Measurements from ENCODE around the gene CCDC83. TPM values are rescaled to one million over a fixed set of nuclear protein-coding genes. Genes with fewer than 3 reads are reported as not detected.

Gene CCDC83
- total RNA-seq, 1 experiment from 2014 or later: not detected

GRCh38 chr11:85935751-85936150, 80.6 kb downstream of the CCDC83 start:
- ChIA-PET CTCF (no interaction called here), POLR2A (ENCODE audit: unreplicated experiment) (no interaction called here)
- DNase-seq: no peak
- H2AFZ ChIP-seq: no peak overlapping the region
- H4K20me1 ChIP-seq (ENCODE audit: insufficient read depth): no peaks in the 10 kb centered on the region
- no peaks in the 10 kb centered on the region for H3K27me3 ChIP-seq (ENCODE audit: insufficient read depth, low read depth)
- TF ChIP-seq EZH2 (IDR thresholded peaks at IDR 0.05; ENCODE audit: low read depth): no peak
- no peak overlapping the region for H3K4me3 ChIP-seq
- no peak overlapping the region for H3K27ac ChIP-seq
- H3K4me2 ChIP-seq: no peak overlapping the region
- H3K4me1 ChIP-seq (replicated peaks; ENCODE audit: insufficient read depth): no peaks in the 10 kb centered on the region
- peaks cover 4% of the 10 kb centered on the region; the same call in 1 of the 2 replicates for H3K9me3 ChIP-seq (ENCODE audit: insufficient read depth, low read depth)
- H3F3A ChIP-seq (ENCODE audit: insufficient read depth, low read depth): no peaks in the 10 kb centered on the region
- no peaks in the 10 kb centered on the region for H3K36me3 ChIP-seq (ENCODE audit: low read depth)
- no TSS peak for BruUV-seq (replicated peaks)
- H3K79me2 ChIP-seq (ENCODE audit: low read depth): no peaks in the 10 kb centered on the region
- intact Hi-C loops (cut with micrococcal nuclease; ENCODE audit: unreplicated experiment): no loop called here
- H3K9me2 ChIP-seq (ENCODE audit: insufficient read depth): no peaks in the 10 kb centered on the region

GRCh38 chr11:85937835-85938234, 82.7 kb downstream of the CCDC83 start:
- no peak overlapping the region for H3K4me2 ChIP-seq
- no peaks in the 10 kb centered on the region for H3K9me2 ChIP-seq (ENCODE audit: insufficient read depth)
- no peaks in the 10 kb centered on the region for H3K79me2 ChIP-seq (ENCODE audit: low read depth)
- POLR2A ChIA-PET (ENCODE audit: unreplicated experiment): no interaction called here
- no TSS peak for BruUV-seq (replicated peaks)
- no peak for DNase-seq
- H4K20me1 ChIP-seq (ENCODE audit: insufficient read depth): no peaks in the 10 kb centered on the region
- H3K27me3 ChIP-seq (ENCODE audit: insufficient read depth, low read depth): no peaks in the 10 kb centered on the region
- CTCF ChIA-PET: no interaction called here
- H3K9me3 ChIP-seq (ENCODE audit: insufficient read depth, low read depth): peaks cover 4% of the 10 kb centered on the region; the same call in 1 of the 2 replicates
- no peak overlapping the region for H3K4me3 ChIP-seq
- H2AFZ ChIP-seq: no peak overlapping the region
- H3K36me3 ChIP-seq (ENCODE audit: low read depth): no peaks in the 10 kb centered on the region
- TF ChIP-seq CTCF (conservative IDR thresholded peaks at IDR 0.05): no peak
- TF ChIP-seq EZH2 (IDR thresholded peaks at IDR 0.05; ENCODE audit: low read depth): no peak
- H3F3A ChIP-seq (ENCODE audit: insufficient read depth, low read depth): no peaks in the 10 kb centered on the region
- H3K4me1 ChIP-seq (replicated peaks; ENCODE audit: insufficient read depth): no peaks in the 10 kb centered on the region
- no peak overlapping the region for H3K27ac ChIP-seq
- intact Hi-C loops (cut with micrococcal nuclease; ENCODE audit: unreplicated experiment): no loop called here

DNA sequence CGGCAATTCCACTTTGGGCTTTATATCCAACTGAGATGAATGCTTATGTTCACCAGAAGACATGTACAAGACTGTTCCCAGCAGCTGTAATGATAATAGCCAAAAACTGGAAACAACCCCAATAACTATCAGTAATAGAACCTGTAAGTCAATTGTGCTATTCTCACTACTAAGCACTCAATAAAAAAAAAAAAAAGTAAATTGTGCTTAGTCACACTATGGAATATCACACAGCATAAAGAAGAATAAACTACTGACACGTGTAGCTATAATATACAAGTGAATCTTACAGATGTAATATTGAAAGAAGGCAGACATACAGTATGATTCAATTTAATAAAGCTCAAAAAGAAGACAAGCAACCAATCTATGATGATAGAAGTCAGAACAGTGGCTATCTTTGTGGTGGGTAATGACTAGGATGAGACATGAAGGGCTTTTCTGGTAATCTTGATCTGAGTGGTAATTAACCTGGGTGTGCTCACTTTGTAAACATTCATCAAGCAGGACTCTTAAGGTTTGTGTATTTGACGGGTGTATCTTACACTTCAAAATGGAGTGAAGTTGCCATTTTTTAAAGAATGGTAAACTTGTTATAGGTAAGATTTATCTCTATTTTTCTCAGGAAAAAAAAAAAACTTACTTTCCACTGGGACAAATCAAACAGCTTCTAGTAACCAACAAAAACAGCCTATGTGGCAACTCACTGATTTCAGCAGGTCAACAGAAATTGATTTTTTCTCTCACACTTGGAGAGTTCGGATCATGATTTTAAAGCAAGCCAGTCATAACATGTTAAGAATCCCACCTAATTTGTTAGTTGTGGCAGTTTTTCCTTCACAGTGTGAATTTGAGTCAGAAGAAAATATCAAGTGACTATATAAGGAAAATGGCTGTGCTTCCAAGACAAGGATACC, 84.2 kb downstream of the CCDC83 start:
- intact Hi-C loops (cut with micrococcal nuclease; ENCODE audit: unreplicated experiment): loop anchor here (2.0 to 10.0 kb wide), 4 partner anchors 85 to 975 kb away; partner anchors contain the start of gene CCDC83
- POLR2A ChIA-PET (ENCODE audit: unreplicated experiment): no interaction called here
- no peaks in the 10 kb centered on the region for H3F3A ChIP-seq (ENCODE audit: insufficient read depth, low read depth)
- no peaks in the 10 kb centered on the region for H3K79me2 ChIP-seq (ENCODE audit: low read depth)
- no peak overlapping the region for H3K4me2 ChIP-seq
- no peak overlapping the region for H3K27ac ChIP-seq
- no peak for TF ChIP-seq EZH2 (IDR thresholded peaks at IDR 0.05; ENCODE audit: low read depth)
- no peaks in the 10 kb centered on the region for H3K4me1 ChIP-seq (replicated peaks; ENCODE audit: insufficient read depth)
- no peaks in the 10 kb centered on the region for H3K36me3 ChIP-seq (ENCODE audit: low read depth)
- H2AFZ ChIP-seq: no peak overlapping the region
- peaks cover 4% of the 10 kb centered on the region; the same call in 1 of the 2 replicates for H3K9me3 ChIP-seq (ENCODE audit: insufficient read depth, low read depth)
- CTCF ChIA-PET: no interaction called here
- DNase-seq: no peak
- no TSS peak for BruUV-seq (replicated peaks)
- H4K20me1 ChIP-seq (ENCODE audit: insufficient read depth): no peaks in the 10 kb centered on the region
- no peaks in the 10 kb centered on the region for H3K27me3 ChIP-seq (ENCODE audit: insufficient read depth, low read depth)
- H3K9me2 ChIP-seq (ENCODE audit: insufficient read depth): no peaks in the 10 kb centered on the region
- no peak overlapping the region for H3K4me3 ChIP-seq

- Histone ChIP-seq H3K4me3 (no peak overlapping the region), H3K36me3 (ENCODE audit: low read depth) (no peaks in the 10 kb centered on the region), H2AFZ (no peak overlapping the region), H3K9me2 (ENCODE audit: insufficient read depth) (no peaks in the 10 kb centered on the region), H3K27me3 (ENCODE audit: insufficient read depth, low read depth) (no peaks in the 10 kb centered on the region), H3K9me3 (ENCODE audit: insufficient read depth, low read depth) (peaks cover 4% of the 10 kb centered on the region; the same call in 1 of the 2 replicates), H3F3A (ENCODE audit: insufficient read depth, low read depth) (no peaks in the 10 kb centered on the region), H3K4me2 (no peak overlapping the region), H3K4me1 (replicated peaks; ENCODE audit: insufficient read depth) (no peaks in the 10 kb centered on the region), H3K27ac (no peak overlapping the region), H4K20me1 (ENCODE audit: insufficient read depth) (no peaks in the 10 kb centered on the region), H3K79me2 (ENCODE audit: low read depth) (no peaks in the 10 kb centered on the region)
- intact Hi-C loops (cut with micrococcal nuclease; ENCODE audit: unreplicated experiment): loop anchor here (2.0 to 10.0 kb wide), 4 partner anchors 87 to 973 kb away; partner anchors contain the start of gene CCDC83
- ChIA-PET CTCF (no interaction called here), POLR2A (ENCODE audit: unreplicated experiment) (no interaction called here)
- TF ChIP-seq EZH2 (IDR thresholded peaks at IDR 0.05; ENCODE audit: low read depth) (no peak), CTCF (conservative IDR thresholded peaks at IDR 0.05) (peak; percentile 69)
- peak in 1 of 2 experiments; percentile 22 for DNase-seq
- BruUV-seq (replicated peaks): no TSS peak
Measured at GRCh38 chr11:85941380-85941973, 86.3 kb downstream of the CCDC83 start.

Data from PC-9 (cell line).